Stimulated activated naive CD8-positive, alpha-beta T cell treated with anti-CD3 and anti-CD28 coated beads, Interleukin-15, Interleukin-2, amounts not matched to agents 100 ng/mL and 50 ng/mL, for 24 hours (primary cell): ENCODE measurements around the gene SRSF7.
"Not testable (repeated sequence)": the region's sequence is repeated elsewhere in the genome, so short reads cannot be mapped to it uniquely, and the experiment has no call there.

Experiments
- H3K27ac Mint-ChIP-seq: one replicate; pipeline ENCODE4 v1.8.0; 2021; ENCODE audit warnings: mild to moderate bottlenecking, mixed read lengths
- H3K27me3 Mint-ChIP-seq: one replicate; pipeline ENCODE4 v1.8.0; 2021; ENCODE audit warnings: mixed read lengths
- H3K36me3 Mint-ChIP-seq: one replicate; pipeline ENCODE4 v1.8.0; 2021; ENCODE audit warnings: low read depth, mixed read lengths
- H3K4me1 Mint-ChIP-seq: one replicate; pipeline ENCODE4 v1.8.0; 2021; ENCODE audit warnings: low read depth, mixed read lengths
- H3K4me3 Mint-ChIP-seq: one replicate; pipeline ENCODE4 v1.8.0; 2021; ENCODE audit warnings: mild to moderate bottlenecking, mixed read lengths
- H3K9me3 Mint-ChIP-seq: one replicate; pipeline ENCODE4 v1.8.0; 2021; ENCODE audit warnings: mixed read lengths

The SRSF7 gene

GRCh38 chr2:38731090-38731489 is 20.1 kb downstream of the SRSF7 start:
- Mint-ChIP-seq H3K4me1 (no peaks in the 10 kb centered on the region), H3K9me3 (no peaks in the 10 kb centered on the region), H3K36me3 (peaks cover 36% of the 10 kb centered on the region), H3K4me3 (no peak overlapping the region), H3K27me3 (no peaks in the 10 kb centered on the region), H3K27ac (no peak overlapping the region)

GRCh38 chr2:38728694-38729093 is 22.5 kb downstream of the SRSF7 start:
- no peaks in the 10 kb centered on the region for H3K27me3 Mint-ChIP-seq
- H3K36me3 Mint-ChIP-seq = peaks cover 31% of the 10 kb centered on the region
- H3K9me3 Mint-ChIP-seq = no peaks in the 10 kb centered on the region
- H3K4me3 Mint-ChIP-seq = no peak overlapping the region
- no peak overlapping the region for H3K27ac Mint-ChIP-seq
- peaks cover 18% of the 10 kb centered on the region for H3K4me1 Mint-ChIP-seq

GRCh38 chr2:38727661-38728060 is 23.5 kb downstream of the SRSF7 start:
- no peak overlapping the region for H3K4me3 Mint-ChIP-seq
- no peaks in the 10 kb centered on the region for H3K9me3 Mint-ChIP-seq
- no peak overlapping the region for H3K27ac Mint-ChIP-seq
- H3K27me3 Mint-ChIP-seq = no peaks in the 10 kb centered on the region
- peaks cover 29% of the 10 kb centered on the region for H3K4me1 Mint-ChIP-seq
- H3K36me3 Mint-ChIP-seq = peaks cover 24% of the 10 kb centered on the region

GRCh38 chr2:38723173-38723572 is 28.0 kb downstream of the SRSF7 start:
- H3K36me3 Mint-ChIP-seq = peaks cover 29% of the 10 kb centered on the region
- peaks cover 4% of the 10 kb centered on the region for H3K9me3 Mint-ChIP-seq
- peak overlapping the region; percentile 81 for H3K4me3 Mint-ChIP-seq
- peak overlapping the region; percentile 95 for H3K27ac Mint-ChIP-seq
- H3K27me3 Mint-ChIP-seq = no peaks in the 10 kb centered on the region
- H3K4me1 Mint-ChIP-seq = peaks cover 59% of the 10 kb centered on the region

- peaks cover 29% of the 10 kb centered on the region for H3K36me3 Mint-ChIP-seq
- H3K4me1 Mint-ChIP-seq = peaks cover 59% of the 10 kb centered on the region
- H3K9me3 Mint-ChIP-seq = peaks cover 4% of the 10 kb centered on the region
- H3K27ac Mint-ChIP-seq = peak overlapping the region; percentile 95
- H3K27me3 Mint-ChIP-seq = no peaks in the 10 kb centered on the region
- peak overlapping the region; percentile 81 for H3K4me3 Mint-ChIP-seq
These were observed 28.7 kb downstream of the SRSF7 start for GRCh38 chr2:38722271-38723061.

DNA sequence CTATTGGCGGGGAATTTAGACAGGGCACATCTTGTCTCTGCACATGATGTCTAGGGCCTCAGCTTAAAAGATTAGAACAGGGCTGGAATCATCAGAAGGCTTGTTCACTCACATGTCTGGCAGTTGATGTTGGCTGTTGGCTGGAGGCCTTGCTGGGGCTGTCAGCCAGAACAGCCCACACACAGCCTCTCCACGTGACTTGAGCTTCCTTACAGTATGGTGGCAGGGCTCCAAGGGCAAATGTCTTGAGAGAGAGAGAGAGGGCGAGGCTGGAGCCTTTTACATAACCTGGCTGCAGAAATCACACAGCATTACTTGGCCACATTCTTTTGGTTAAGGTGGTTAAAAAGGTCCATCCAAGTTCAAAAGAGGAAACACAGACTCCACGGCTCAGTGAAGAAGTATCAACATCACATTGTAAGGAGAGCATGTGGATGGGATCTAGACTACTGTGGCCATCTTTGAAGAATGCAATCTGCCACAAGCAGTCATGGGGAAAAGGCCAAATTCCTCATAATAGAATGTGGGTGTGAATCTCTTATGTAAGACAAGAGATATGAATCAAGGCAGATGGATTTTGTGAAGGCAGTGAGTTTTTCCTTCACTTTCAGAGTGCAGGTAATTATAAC is 30.4 kb downstream of the SRSF7 start:
- Mint-ChIP-seq H3K4me3 (peak overlapping the region; percentile 67), H3K9me3 (peaks cover 4% of the 10 kb centered on the region), H3K27me3 (no peaks in the 10 kb centered on the region), H3K36me3 (peaks cover 36% of the 10 kb centered on the region), H3K27ac (peak overlapping the region; percentile 72), H3K4me1 (peaks cover 64% of the 10 kb centered on the region)

DNA sequence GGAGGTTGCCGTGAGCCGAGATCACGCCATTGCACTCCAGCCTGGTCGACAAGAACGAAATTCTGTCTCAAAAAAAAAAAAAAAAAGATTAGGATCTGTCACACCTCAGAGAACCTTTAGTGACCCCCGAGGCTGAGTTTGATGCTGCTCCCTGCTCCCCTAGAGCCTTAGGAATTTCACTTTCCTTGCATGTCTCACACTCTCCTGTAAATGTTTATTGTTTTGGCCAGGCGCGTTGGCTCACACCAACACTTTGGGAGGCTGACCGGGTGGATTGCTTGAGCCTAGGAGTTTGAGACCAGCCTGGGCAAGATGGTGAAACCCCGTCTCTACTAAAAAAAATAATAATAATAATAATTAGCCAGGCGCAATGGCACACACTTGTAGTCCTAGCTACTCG is 31.5 kb downstream of the SRSF7 start:
- peaks cover 4% of the 10 kb centered on the region for H3K9me3 Mint-ChIP-seq
- H3K4me3 Mint-ChIP-seq = no peak overlapping the region
- H3K36me3 Mint-ChIP-seq = peaks cover 41% of the 10 kb centered on the region
- H3K27ac Mint-ChIP-seq = no peak overlapping the region
- peaks cover 68% of the 10 kb centered on the region for H3K4me1 Mint-ChIP-seq
- H3K27me3 Mint-ChIP-seq = no peaks in the 10 kb centered on the region

GRCh38 chr2:38718601-38719000 is 32.6 kb downstream of the SRSF7 start:
- H3K4me1 Mint-ChIP-seq = peaks cover 68% of the 10 kb centered on the region
- H3K9me3 Mint-ChIP-seq = peaks cover 4% of the 10 kb centered on the region
- H3K27me3 Mint-ChIP-seq = no peaks in the 10 kb centered on the region
- H3K27ac Mint-ChIP-seq = no peak overlapping the region
- no peak overlapping the region for H3K4me3 Mint-ChIP-seq
- H3K36me3 Mint-ChIP-seq = peaks cover 48% of the 10 kb centered on the region

DNA sequence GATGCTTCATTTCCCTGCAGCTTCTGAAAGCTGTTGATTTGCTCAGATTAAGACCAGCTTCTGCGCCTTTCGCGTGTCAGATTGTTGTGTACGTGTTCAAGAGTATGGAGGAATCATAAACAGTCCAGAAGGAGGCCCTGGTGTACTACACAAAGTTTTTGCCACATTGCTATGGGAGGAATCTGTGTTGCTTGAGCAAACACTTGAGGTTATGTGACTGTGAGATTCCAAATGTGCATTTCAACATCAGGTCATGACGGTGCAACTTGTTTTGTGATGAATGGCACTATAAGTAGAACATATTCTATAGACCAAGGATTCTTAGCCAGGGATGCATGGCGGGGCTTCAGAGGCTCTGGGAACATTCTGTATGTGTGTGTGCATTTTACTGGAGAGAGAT is 35.0 kb downstream of the SRSF7 start:
- Mint-ChIP-seq H3K9me3 (peaks cover 9% of the 10 kb centered on the region), H3K27ac (peak overlapping the region; percentile 19), H3K27me3 (no peaks in the 10 kb centered on the region), H3K36me3 (peaks cover 59% of the 10 kb centered on the region), H3K4me3 (no peak overlapping the region), H3K4me1 (peaks cover 63% of the 10 kb centered on the region)

DNA sequence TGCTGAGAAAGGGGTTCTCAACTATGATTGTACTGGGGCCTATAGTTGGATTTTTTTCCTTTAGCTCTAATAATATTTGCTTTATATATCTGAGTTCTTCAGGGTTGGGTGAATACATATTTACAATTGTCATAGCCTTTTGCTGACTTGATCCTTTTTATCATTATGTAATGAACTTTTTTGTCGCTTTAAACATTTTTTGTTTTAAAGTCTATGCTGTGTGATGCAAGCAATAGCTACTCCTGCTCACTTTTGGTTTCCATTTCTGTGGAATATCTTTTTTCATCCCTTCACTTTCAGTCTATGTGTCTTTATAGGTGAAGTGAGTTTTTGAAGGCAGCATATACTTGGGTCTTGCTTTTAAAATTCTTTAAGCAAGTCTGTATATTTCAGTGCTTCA is 36.2 kb downstream of the SRSF7 start:
- not testable (repeated sequence) for H3K27me3 Mint-ChIP-seq, H3K9me3 Mint-ChIP-seq
- H3K4me3 Mint-ChIP-seq = peak overlapping the region; percentile 48
- peaks cover 60% of the 10 kb centered on the region for H3K4me1 Mint-ChIP-seq
- H3K27ac Mint-ChIP-seq = peak overlapping the region; percentile 18
- H3K36me3 Mint-ChIP-seq = peaks cover 55% of the 10 kb centered on the region

DNA sequence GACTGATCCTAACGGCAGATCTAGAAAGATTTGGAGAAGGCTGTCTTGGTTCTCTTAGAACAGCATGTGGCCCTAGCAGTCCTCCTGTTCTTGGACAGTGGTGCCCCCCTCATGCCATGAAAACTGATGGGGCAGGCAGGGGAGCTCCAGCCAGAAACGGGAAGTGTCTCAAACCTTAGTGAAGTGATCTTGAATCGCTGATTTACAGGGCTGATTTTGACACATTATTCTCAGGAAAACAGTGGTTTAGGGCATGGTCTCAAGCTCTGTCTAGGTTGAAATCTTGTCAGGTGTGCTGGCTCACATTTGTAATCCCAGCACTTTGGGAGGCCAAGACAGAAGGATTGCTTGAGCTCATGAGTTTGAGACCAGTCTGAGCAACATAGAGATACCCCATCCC is 37.8 kb downstream of the SRSF7 start:
- H3K4me1 Mint-ChIP-seq = peaks cover 72% of the 10 kb centered on the region
- H3K27ac Mint-ChIP-seq = peak overlapping the region; percentile 33
- no peak overlapping the region for H3K4me3 Mint-ChIP-seq
- no peaks in the 10 kb centered on the region for H3K27me3 Mint-ChIP-seq
- H3K9me3 Mint-ChIP-seq = peaks cover 5% of the 10 kb centered on the region
- peaks cover 52% of the 10 kb centered on the region for H3K36me3 Mint-ChIP-seq

DNA sequence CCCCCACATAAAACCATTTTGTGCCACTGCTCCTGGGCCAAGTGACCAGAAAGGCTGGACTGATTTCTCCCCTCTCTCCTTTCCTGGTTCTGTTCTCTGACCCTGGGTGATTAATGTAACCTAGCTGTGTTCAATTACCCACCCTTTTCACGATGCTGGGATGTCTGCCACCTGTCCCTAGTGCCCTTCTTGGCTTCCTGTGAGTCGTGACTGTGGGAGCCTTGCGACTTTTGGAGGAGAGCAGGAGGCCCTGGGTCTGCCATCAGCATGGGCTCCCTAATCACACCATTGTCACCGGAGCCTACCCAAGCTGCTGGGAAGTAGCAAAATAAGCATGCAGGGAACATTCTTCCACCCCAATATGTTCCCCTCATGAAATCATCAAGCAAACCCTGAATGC is 38.3 kb downstream of the SRSF7 start:
- Mint-ChIP-seq H3K9me3 (peaks cover 5% of the 10 kb centered on the region), H3K27me3 (no peaks in the 10 kb centered on the region), H3K4me3 (no peak overlapping the region), H3K4me1 (peaks cover 74% of the 10 kb centered on the region), H3K27ac (peak overlapping the region; percentile 33), H3K36me3 (peaks cover 51% of the 10 kb centered on the region)

- Mint-ChIP-seq H3K36me3 (peaks cover 53% of the 10 kb centered on the region), H3K27ac (no peak overlapping the region), H3K4me1 (peaks cover 77% of the 10 kb centered on the region)
These were observed 38.7 kb downstream of the SRSF7 start for GRCh38 chr2:38712413-38712812.

DNA sequence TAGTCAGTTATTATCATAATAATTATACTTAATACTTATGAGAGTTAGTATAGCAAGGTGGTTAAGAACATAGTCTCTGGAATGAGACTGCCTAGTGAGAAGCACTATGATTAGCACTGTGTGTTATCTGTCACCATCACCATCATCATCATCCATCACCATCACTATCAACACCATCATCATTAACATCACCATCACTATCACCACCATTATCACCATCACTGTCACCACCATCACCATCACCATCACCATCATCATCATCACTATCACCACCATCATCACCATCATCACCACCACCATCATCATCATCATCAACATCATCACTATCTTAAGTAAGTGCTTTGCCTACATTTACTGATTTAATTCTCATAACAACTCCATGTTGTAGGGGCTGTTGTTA is 39.6 kb downstream of the SRSF7 start:
- peaks cover 61% of the 10 kb centered on the region for H3K36me3 Mint-ChIP-seq
- H3K4me1 Mint-ChIP-seq = peaks cover 85% of the 10 kb centered on the region
- no peak overlapping the region for H3K27ac Mint-ChIP-seq
- no peak overlapping the region for H3K4me3 Mint-ChIP-seq
- H3K9me3 Mint-ChIP-seq = peaks cover 5% of the 10 kb centered on the region
- H3K27me3 Mint-ChIP-seq = no peaks in the 10 kb centered on the region

More at GRCh38 chr2:38712413-38712812, 38.7 kb downstream of the SRSF7 start:
- no peak overlapping the region for H3K4me3 Mint-ChIP-seq
- H3K27me3 Mint-ChIP-seq = no peaks in the 10 kb centered on the region
- peaks cover 5% of the 10 kb centered on the region for H3K9me3 Mint-ChIP-seq

- Mint-ChIP-seq H3K4me3 (peak overlapping the region; percentile 57), H3K27me3 (no peaks in the 10 kb centered on the region), H3K4me1 (peaks cover 68% of the 10 kb centered on the region), H3K9me3 (peaks cover 5% of the 10 kb centered on the region), H3K36me3 (peaks cover 55% of the 10 kb centered on the region), H3K27ac (peak overlapping the region; percentile 78)
These were observed 41.5 kb downstream of the SRSF7 start for GRCh38 chr2:38709567-38710194.
